ENCODE data around the gene BCL2.

The BCL2 gene

DNA sequence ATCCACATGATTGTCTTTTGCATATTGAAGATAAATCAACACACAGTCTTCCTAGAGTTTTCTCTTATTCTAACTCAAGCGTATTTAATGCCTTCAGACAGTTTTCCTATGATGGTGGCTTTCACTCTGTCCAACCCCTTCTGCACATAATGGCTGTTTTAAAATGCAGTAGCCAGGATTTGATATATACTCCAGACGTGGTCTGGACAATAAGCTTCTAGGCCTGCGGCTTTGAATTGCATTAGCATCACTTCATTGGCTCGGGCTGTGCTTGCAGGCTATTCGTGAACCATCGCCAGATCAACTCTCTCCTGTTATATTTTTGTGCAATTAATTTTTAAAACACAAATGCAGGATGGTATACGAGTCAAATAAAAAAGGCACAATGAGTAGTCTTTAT is 235.3 kb downstream of the BCL2 start:
- no peak for DNase-seq (ENCODE audit: low spot score)

DNA sequence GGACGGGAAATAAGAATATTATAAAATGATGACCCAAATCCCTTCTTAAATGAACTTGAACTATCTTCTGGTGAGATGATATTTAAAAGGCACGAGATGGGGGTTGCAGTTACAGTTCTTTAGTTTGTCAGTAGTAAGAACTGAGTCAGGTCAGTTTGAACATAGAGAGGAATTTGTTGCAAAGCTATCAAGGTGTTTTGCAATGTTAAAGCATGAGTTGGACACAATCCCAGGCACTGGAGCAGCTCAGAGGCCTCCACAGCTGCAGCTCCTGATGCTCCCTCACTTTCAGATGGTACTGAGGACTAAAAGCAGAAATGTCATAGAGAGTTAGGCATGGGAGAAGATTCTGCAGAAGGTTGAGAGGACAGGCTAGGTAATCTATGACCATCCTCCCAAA is 236.0 kb downstream of the BCL2 start:
- DNase-seq (ENCODE audit: low spot score), result no peak

DNA sequence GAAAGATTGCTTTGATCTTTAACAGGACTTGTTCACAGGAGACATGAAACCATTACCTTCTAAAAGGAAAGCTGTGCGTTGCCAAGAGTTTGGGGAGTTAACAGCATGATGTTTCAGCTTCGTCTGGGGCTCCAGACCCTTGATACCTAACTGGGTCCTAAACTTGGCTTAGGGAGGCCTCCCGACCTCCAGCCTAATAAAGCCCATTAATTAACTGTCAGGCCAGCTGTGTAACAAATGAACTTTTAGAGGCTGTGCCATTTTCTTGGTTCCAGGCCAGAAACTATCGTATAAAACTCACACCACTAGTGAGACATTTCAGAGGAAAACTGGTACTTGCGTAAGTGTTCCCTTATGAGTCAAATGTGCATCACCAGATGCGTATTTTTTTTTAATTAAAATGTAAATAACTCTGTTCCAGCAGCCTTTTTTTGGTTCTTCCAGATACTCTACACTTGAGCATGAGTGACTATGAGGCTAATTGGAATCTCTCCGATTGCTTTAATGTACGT is 236.5 kb downstream of the BCL2 start:
- no peak for DNase-seq (ENCODE audit: low spot score)

DNA sequence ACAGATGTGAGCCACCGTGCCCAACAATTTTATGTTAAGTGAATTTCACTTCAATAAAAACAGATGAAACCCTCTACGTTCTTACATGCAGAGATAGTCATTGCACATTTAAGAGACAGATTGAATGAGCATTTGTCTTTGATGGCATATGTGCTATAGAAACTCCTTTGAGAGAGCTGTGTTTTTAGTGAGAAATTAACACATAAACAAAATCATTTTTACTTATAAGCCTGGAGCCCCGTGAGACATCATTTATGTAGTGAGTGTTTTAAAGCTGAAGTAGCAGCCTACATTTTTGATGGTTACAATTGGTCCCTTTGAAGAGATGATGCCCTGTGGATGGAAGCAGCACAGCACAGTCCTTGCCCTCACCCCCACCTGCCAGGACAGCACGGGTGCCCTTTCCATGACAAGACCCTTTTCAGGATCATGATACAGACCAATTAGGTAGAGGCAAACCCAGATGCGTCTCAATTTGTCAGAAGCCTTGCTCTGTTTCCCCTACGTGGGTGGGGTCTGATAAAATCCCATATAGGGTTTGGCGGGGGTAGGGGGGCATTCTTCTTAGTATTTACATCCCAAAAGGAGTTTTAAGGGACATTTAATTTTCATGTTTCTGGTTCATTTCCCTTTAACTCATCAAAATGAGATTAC is 237.1 kb downstream of the BCL2 start:
- DNase-seq (ENCODE audit: low spot score), result no peak

DNA sequence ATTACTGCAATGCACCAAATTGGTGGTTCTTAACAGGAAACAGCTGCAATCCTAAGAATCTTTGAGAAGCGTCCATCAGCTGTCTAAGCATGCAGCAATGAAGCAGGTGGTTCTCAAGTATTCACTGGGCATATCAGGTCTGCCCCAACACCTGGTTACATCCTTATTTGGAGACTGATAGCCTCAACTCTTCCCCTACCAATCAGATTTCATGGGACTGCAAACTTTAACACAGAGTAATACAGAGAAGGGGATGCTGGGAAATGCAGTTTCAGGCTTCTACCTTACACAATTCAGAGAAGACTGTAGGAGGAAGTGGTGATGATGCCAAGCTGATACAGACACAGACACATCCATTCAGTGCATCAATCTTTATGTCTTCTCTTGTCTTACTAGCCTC is 240.5 kb downstream of the BCL2 start:
- no peak for DNase-seq (ENCODE audit: low spot score)

DNA sequence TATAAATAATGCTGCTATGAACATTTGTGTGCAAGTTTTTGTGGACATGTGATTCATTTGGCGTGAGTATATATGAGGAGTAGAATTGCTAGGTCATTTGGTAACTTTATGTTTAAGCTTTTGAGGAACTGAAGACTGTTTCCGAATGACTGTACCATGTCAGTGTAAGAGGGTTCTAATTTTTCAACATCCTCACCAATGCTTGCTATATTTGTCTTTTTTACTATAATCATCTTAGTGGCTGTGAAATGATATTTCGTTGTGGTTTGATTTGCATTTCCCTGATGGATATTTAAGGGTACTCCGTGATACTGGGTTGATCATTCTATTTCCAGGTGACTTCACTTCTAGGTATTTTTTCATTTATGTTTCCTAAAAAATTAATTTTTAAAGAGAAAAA is 241.1 kb downstream of the BCL2 start:
- DNase-seq (ENCODE audit: low spot score), result no peak

DNA sequence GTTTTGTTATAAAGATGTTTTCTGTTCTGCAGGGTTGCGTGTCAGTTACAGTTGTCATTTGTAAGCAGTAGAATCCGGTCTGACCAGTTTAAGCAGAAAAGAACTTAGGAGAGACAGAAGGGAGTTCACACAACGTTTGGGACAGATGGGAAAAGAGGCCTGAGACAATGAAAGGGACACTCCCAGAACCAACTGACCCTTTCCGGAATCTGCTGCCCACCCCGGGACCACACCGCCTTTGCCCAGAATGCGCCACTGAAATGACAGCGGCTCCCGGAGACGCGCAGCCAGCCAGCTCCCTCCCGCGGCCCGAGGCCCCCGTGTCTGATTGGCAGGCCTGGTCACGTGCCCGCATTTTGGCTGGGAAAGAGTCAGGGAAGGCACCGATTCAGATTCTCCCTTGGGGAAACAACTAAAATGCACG is 244.6 kb downstream of the BCL2 start:
- peak; percentile 53 for DNase-seq (ENCODE audit: low spot score)

DNA sequence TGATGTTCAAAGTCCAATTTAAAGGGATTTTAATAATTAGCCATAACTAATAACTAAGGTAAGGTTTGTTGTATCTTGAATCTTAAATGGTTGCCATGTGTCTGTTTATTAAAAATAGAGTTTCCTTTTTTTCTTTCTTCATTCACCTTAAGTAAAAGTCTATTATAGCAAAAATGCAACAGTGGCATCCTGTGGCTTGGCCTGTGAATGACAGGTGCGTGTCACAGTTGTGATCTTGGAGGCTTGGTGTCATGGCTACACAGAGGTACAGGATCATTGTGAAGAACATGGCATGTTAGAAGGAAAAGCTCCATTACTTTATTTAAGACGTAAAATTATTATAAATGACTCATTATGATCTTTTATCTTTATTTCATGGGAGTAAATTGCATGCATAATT is 246.1 kb downstream of the BCL2 start:
- no peak for DNase-seq (ENCODE audit: low spot score)
